Loucy (cell line): Measurements from ENCODE around the gene CAMK2D.

ENCODE experiments used
- H2AFZ ChIP-seq: fragments of 200-600 bp; sonication (generic); 2 replicates; pipeline ENCODE4 v1.6.0; 2016; ENCODE audit warnings: antibody characterized with exemption, mild to moderate bottlenecking, low read length, moderate library complexity
- H3F3A ChIP-seq: fragments of 200-600 bp; 2 replicates; pipeline ENCODE4 v1.6.0; 2016; ENCODE audit warnings: antibody characterized with exemption, low read depth, mild to moderate bottlenecking
- H3K27me3 ChIP-seq: fragments of 200-600 bp; sonication (generic); 2 replicates; pipeline ENCODE4 v1.6.1; 2014; ENCODE audit warnings: low read length, mild to moderate bottlenecking; ENCODE audit not compliant: insufficient read depth, poor library complexity, severe bottlenecking
- H3K36me3 ChIP-seq: fragments of 200-600 bp; sonication (generic); 2 replicates; pipeline ENCODE4 v1.6.1; 2016; ENCODE audit warnings: low read length; ENCODE audit not compliant: insufficient read depth
- H3K4me1 ChIP-seq: fragments of 200-600 bp; sonication (generic); 2 replicates; pipeline ENCODE4 v1.5.1; 2014; ENCODE audit warnings: low read length, mild to moderate bottlenecking; ENCODE audit not compliant: insufficient read depth, poor library complexity, severe bottlenecking
- H3K4me2 ChIP-seq: fragments of 200-600 bp; sonication (generic); 2 replicates; pipeline ENCODE4 v1.6.0; 2014; ENCODE audit warnings: antibody characterized with exemption, low read length, low read depth, mild to moderate bottlenecking; ENCODE audit not compliant: poor library complexity, severe bottlenecking
- H3K4me3 ChIP-seq: fragments of 200-600 bp; sonication (generic); 2 replicates; pipeline ENCODE4 v1.5.1; 2014; ENCODE audit warnings: low read length, mild to moderate bottlenecking, mixed read lengths; ENCODE audit not compliant: poor library complexity, severe bottlenecking
- H3K79me2 ChIP-seq: fragments of 200-600 bp; sonication (generic); 2 replicates; pipeline ENCODE4 v1.6.1; 2014; ENCODE audit warnings: low read length; ENCODE audit not compliant: insufficient read depth
- H3K9ac ChIP-seq: fragments of 200-600 bp; sonication (generic); 2 replicates; pipeline ENCODE4 v1.6.0; 2014; ENCODE audit warnings: mild to moderate bottlenecking, low read depth, low read length, moderate library complexity; ENCODE audit not compliant: poor library complexity, severe bottlenecking
- H3K9me2 ChIP-seq: fragments of 200-600 bp; sonication (generic); replicated peaks from 2 replicates; pipeline ENCODE4 v1.6.1; 2016; ENCODE audit warnings: low read depth, low read length, mixed read lengths
- H3K9me3 ChIP-seq: fragments of 200-600 bp; sonication (generic); 2 replicates; pipeline ENCODE4 v1.6.1; 2014; ENCODE audit warnings: mild to moderate bottlenecking, antibody characterized with exemption, low read length, low read depth; ENCODE audit not compliant: insufficient read depth
- H4K20me1 ChIP-seq: fragments of 200-600 bp; sonication (generic); 2 replicates; pipeline ENCODE4 v1.6.0; 2014; ENCODE audit warnings: antibody characterized with exemption, low read length, mild to moderate bottlenecking; ENCODE audit not compliant: insufficient read depth, poor library complexity, severe bottlenecking
- CTCF ChIP-seq: fragments of 200-600 bp; sonication (generic); conservative IDR thresholded peaks from 2 replicates; pipeline ENCODE4 v1.5.1; 2014; ENCODE audit warnings: mild to moderate bottlenecking, antibody characterized with exemption, low read length
- EZH2phosphoT487 ChIP-seq: fragments of 200-600 bp; IDR thresholded peaks from 2 replicates; pipeline ENCODE4 v1.6.1; 2018; ENCODE audit warnings: antibody characterized with exemption, mild to moderate bottlenecking, moderate library complexity, borderline replicate concordance

The CAMK2D gene

DNA sequence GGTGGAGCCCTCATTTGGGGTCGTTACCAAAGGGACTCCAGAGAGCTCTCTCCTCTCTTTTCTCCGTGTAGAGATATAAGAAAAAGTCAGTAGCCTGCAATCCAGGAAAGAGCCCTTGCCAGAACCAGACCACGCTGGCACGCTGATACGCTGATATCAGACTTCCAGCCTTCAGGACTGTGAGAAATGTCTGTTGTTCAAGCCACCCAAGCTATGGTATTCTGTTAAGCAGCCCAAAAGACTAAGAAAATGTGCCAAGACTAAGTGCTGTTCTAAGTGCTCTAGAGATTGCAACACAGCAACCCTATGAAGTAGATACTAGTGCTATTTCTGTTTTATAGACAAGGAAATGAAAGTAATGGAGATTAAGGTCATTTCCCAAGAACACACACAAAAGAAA is 205.7 kb downstream of the CAMK2D start:
- H3K9ac ChIP-seq: no peak overlapping the region
- no peaks in the 10 kb centered on the region for H3K79me2 ChIP-seq
- TF ChIP-seq EZH2phosphoT487 (no peak), CTCF (no peak)
- H2AFZ ChIP-seq: no peak overlapping the region
- no peak overlapping the region for H3K4me3 ChIP-seq
- peaks cover 15% of the 10 kb centered on the region for H3K4me1 ChIP-seq
- H3K9me2 ChIP-seq: no peaks in the 10 kb centered on the region
- H3K27me3 ChIP-seq: no peaks in the 10 kb centered on the region
- no peaks in the 10 kb centered on the region for H4K20me1 ChIP-seq
- peaks cover 5% of the 10 kb centered on the region; the same call in 1 of the 2 replicates for H3K36me3 ChIP-seq
- H3K4me2 ChIP-seq: no peak overlapping the region
- no peaks in the 10 kb centered on the region for H3K9me3 ChIP-seq
- no peaks in the 10 kb centered on the region for H3F3A ChIP-seq

DNA sequence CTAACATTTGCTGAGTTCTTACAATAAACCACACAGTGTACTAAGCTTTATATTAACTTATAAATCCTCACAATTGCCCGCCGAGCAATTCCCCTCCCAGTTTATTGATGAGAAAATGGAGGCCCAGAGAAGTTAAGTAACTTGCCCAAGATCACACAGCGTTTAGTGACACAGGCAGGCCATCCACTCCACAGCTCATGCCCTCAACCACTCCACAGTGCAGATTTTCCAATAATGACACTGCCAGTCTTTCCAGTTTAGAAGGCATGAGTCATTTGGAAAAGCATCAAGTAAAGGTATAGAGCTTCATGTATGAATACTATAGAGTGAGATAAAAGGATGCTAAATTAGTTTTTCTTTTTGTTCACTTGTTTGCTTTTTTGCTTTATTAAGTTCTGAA is 208.5 kb downstream of the CAMK2D start:
- Histone ChIP-seq H3F3A (no peaks in the 10 kb centered on the region), H3K4me3 (no peak overlapping the region), H2AFZ (no peak overlapping the region), H3K9ac (no peak overlapping the region), H3K4me1 (peaks cover 17% of the 10 kb centered on the region), H3K9me2 (no peaks in the 10 kb centered on the region), H3K36me3 (peaks cover 10% of the 10 kb centered on the region; the same call in 1 of the 2 replicates), H4K20me1 (no peaks in the 10 kb centered on the region), H3K27me3 (no peaks in the 10 kb centered on the region), H3K79me2 (no peaks in the 10 kb centered on the region), H3K9me3 (no peaks in the 10 kb centered on the region), H3K4me2 (no peak overlapping the region)
- TF ChIP-seq CTCF: no peak
- TF ChIP-seq EZH2phosphoT487: no peak

- Histone ChIP-seq H3K27me3 (no peaks in the 10 kb centered on the region), H3K9me3 (no peaks in the 10 kb centered on the region), H4K20me1 (no peaks in the 10 kb centered on the region), H3K4me3 (no peak overlapping the region), H2AFZ (no peak overlapping the region), H3F3A (no peaks in the 10 kb centered on the region), H3K9ac (no peak overlapping the region), H3K9me2 (no peaks in the 10 kb centered on the region), H3K36me3 (peaks cover 10% of the 10 kb centered on the region; the same call in 1 of the 2 replicates), H3K4me2 (no peak overlapping the region), H3K4me1 (peaks cover 11% of the 10 kb centered on the region), H3K79me2 (no peaks in the 10 kb centered on the region)
- TF ChIP-seq EZH2phosphoT487: no peak
- no peak for TF ChIP-seq CTCF
These were observed 211.0 kb downstream of the CAMK2D start for GRCh38 chr4:113550510-113550909.
